Kasumi-1 (cell line): Measurements from ENCODE around the gene FZD1.
A peak's percentile ranks its signal among the peaks of the same experiment; 100 is the strongest.

Experiments used
- DNase-seq, 2 experiments: peaks; one replicate each; lab custom pipeline; 2025; lab: John Stamatoyannopoulos, UW

The FZD1 gene

DNA sequence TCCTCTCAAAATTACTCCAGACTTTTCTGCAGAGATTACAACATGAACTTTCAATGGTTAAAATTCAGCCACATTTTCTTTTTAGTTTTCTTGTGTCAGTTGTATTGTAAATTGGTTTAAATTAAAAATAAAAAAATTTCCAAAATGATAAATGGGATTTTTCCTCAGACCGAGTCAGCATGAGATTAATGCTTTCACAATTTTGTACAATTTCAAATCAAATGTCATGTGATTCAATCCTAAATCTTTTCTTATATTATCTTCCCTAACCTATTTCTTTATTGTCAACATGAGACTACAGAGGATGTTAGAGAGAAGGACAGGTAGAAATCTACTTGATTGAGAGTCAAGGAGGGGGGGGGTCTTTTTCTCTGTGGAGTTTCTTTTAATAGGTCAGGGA is 33.7 kb downstream of the FZD1 start:
- no peak for DNase-seq

GRCh38 chr7:91299952-91300775 is 35.9 kb downstream of the FZD1 start:
- peak; percentile 73 to 84 for DNase-seq

DNA sequence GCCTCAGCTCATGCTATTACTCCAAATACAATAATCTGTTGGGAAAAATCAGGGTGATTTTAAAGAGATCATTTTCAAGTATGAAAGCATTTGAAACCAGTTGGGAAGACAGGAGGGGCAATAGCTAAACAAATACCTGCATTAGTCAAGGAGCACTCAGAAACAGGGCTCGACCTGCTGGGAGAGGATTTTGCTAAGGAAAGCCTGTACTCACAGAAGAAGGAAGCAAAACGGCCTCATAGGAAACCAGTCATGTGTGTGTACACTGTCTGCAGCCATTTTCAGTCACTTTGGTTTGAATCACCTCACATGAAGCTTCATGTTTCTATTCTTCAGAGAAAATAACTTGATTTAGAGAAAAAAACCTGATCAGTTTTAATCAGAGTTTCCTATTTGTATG is 38.6 kb downstream of the FZD1 start:
- DNase-seq: no peak

DNA sequence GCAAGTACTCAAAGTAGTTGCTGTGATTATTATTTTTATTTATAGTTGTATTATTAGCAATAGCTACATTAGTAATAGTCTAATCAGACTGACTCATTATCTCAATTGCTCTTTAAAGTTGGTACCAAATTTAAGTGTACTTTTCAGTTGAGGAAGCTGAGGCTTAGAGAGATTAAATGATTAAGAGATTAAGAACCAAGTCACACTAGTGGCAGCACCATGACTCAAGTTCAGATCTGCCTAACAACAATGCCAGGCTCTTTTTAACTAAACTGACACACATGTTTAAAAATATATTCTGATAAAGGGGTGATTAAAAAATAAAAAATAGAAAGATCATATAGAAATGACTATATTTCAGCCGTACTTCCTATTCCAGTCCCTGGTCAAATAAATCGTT is 42.0 kb downstream of the FZD1 start:
- DNase-seq: no peak

- DNase-seq: no peak
Measured at GRCh38 chr7:91307467-91307866, 43.2 kb downstream of the FZD1 start.

GRCh38 chr7:91308191-91308590 is 44.0 kb downstream of the FZD1 start:
- DNase-seq: peak; percentile 5 to 16

DNA sequence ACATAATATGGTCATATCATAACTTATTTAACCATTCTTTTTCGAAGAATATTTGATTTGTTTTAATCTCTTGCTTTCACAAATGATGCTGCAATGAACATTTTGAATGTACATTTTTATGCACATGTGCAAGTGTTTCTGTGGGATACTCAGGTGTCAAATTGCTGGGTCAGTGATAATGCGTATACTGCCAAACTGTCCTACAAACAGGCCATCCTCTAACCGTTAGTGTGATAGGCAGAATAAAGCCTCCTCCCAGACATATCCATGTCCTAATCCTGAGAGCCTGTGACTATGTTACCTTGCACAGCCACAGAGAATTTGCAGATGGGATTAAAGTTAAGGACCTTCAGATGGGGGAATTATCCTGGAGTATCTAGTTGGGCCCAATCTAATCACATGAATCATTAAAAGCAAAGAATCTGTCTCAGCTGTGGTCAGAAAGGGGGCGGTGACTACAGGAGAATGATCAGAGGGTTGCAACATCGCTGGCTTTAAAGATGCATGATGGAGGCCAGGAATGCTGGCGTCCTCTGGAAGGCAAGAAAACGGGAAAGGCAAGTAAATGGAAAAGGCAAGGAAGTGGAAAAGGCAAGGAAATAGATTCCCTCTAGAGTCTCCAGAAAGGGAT is 46.7 kb downstream of the FZD1 start:
- DNase-seq: no peak

- DNase-seq: no peak
Measured at GRCh38 chr7:91311839-91312238, 47.6 kb downstream of the FZD1 start.

GRCh38 chr7:91313113-91313512 is 48.9 kb downstream of the FZD1 start:
- DNase-seq: no peak

DNA sequence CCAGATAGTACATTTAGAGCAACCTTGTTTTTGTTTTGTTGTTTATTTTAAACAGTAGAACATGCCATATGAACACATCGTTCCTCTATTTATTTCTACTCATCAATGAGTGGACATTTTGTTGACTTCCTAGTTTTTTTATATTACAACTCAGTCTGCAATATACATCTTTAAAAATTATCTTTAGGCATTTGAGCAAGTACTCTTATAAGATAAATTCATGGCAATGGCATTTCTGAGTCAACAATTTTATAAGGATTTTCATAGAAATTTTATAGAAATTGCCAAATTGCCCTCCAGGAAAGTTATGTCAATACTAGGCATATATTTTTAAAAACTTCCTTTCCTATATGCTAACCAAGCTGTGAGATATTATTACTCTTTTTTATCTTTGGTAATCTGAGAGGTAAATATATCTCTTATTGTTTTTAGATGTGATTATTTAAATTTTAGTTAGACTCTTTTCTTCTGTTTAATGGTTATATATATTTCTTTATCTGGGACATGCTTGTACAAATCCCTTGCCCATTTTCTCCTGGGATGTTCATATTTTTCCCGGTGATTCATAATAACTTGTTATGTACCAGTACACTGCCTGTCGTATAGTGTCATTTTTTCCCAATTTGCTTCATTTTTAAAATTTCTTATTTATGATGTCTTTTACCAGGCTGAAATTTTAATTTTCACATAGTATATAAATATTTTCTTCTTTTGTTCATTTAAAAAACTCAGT is 50.5 kb downstream of the FZD1 start:
- DNase-seq: no peak

GRCh38 chr7:91316426-91316825 is 52.2 kb downstream of the FZD1 start:
- DNase-seq: no peak

GRCh38 chr7:91319351-91319750 is 55.1 kb downstream of the FZD1 start:
- no peak for DNase-seq

GRCh38 chr7:91320366-91321078 is 56.3 kb downstream of the FZD1 start:
- no peak for DNase-seq
